ENCODE data around the gene EIPR1. TPM values are rescaled to one million over a fixed set of nuclear protein-coding genes. Genes with fewer than 3 reads are reported as not detected.

EIPR1 gene
- total RNA-seq, 1 experiment from 2014 or later = 27.8 TPM

GRCh38 chr2:3399829-3400228 is 22.2 kb upstream of the EIPR1 start:
- no peak overlapping the region for H2AK5ac ChIP-seq (ENCODE audit: insufficient read length, low read length)
- peak overlapping the region; percentile 26 to 57; a peak in 2 of 5 replicates for H3K4me3 Mint-ChIP-seq
- H4K91ac ChIP-seq (ENCODE audit: insufficient read length, low read depth, low read length) = no peak overlapping the region
- no peak overlapping the region for H3T11ph ChIP-seq (ENCODE audit: low read length)
- no peak overlapping the region for H2AFZ ChIP-seq (ENCODE audit: low read length)
- no peak for DNase-seq
- H2BK15ac ChIP-seq (ENCODE audit: low read depth, low read length) = no peak overlapping the region
- H2BK20ac ChIP-seq (ENCODE audit: low read depth, low read length, poor library complexity, severe bottlenecking) = no peak overlapping the region
- no peak overlapping the region for H2BK5ac ChIP-seq (ENCODE audit: insufficient read length, low read length)
- H4K8ac ChIP-seq (replicated peaks; ENCODE audit: insufficient read length, low read depth, low read length) = no peak overlapping the region
- H3K4me1 ChIP-seq (ENCODE audit: insufficient read depth, low read length) = no peaks in the 10 kb centered on the region
- no peak overlapping the region for H2BK12ac ChIP-seq (ENCODE audit: insufficient read length, low read depth, low read length)
- H4K5ac ChIP-seq (ENCODE audit: insufficient read length, low read depth, low read length) = no peak overlapping the region
- H3K9me3 ChIP-seq (ENCODE audit: control insufficient read depth, low read depth, low read length) = no peaks in the 10 kb centered on the region
- H3K36me3 Mint-ChIP-seq (ENCODE audit: insufficient read depth in 1 of 3, low read depth in 3 of 3) = peaks cover 32 to 62% (median 58%) of the 10 kb centered on the region in 3 experiments
- H3K23ac ChIP-seq (ENCODE audit: insufficient read length, low read depth, low read length) = no peak overlapping the region
- H3K18ac ChIP-seq (ENCODE audit: insufficient read length, low read depth, low read length) = no peak overlapping the region
- H3K4me2 ChIP-seq (ENCODE audit: insufficient read depth, insufficient read length, low read length) = no peak overlapping the region
- H3K23me2 ChIP-seq (ENCODE audit: insufficient read length, low read depth, low read length, poor library complexity, severe bottlenecking) = no peaks in the 10 kb centered on the region
- no peaks in the 10 kb centered on the region for H3K27me3 ChIP-seq (ENCODE audit: insufficient read depth, low read length)
- peak overlapping the region; percentile 70 to 92 (median 74); a peak in 4 of 7 replicates for H3K27ac Mint-ChIP-seq
- H3K9me3 Mint-ChIP-seq = peaks cover 23 to 25% of the 10 kb centered on the region in 2 experiments
- no peaks in the 10 kb centered on the region for H3K27me3 Mint-ChIP-seq (ENCODE audit: low read depth)
- no peak overlapping the region for H3K27ac ChIP-seq (ENCODE audit: insufficient read length, low read depth, low read length)
- no peak overlapping the region for H3K56ac ChIP-seq (ENCODE audit: insufficient read length, low read depth, low read length)
- H3K79me1 ChIP-seq (ENCODE audit: insufficient read depth, low read depth, low read length, poor library complexity, severe bottlenecking) = peaks cover 2% of the 10 kb centered on the region
- H3K4me1 Mint-ChIP-seq = peaks cover 15 to 22% of the 10 kb centered on the region in 2 experiments
- no peak for TF ChIP-seq CTCF (conservative IDR thresholded peaks at IDR 0.05)
- no CpG with 5 or more reads among the region's 9 CpGs for WGBS (ENCODE audit: extremely low coverage, insufficient read length, low lambda C conversion rate)
- H3K4ac ChIP-seq (ENCODE audit: low read depth, low read length) = no peak overlapping the region
- H3K79me2 ChIP-seq (ENCODE audit: insufficient read depth, low read length) = no peaks in the 10 kb centered on the region
- H3K9ac ChIP-seq (ENCODE audit: extremely low read depth, insufficient read length, low read length) = no peak overlapping the region
- H3K14ac ChIP-seq (ENCODE audit: insufficient read depth, low read length) = no peak overlapping the region
- H2BK120ac ChIP-seq (ENCODE audit: low read depth, low read length, poor library complexity, severe bottlenecking) = no peak overlapping the region
- no peaks in the 10 kb centered on the region for H4K20me1 ChIP-seq (ENCODE audit: control insufficient read depth, insufficient read depth, insufficient read length)
